GM04504 (cell line): Measurements from ENCODE around the gene NOC4L.
"Not testable (repeated sequence)": the region's sequence is repeated elsewhere in the genome, so short reads cannot be mapped to it uniquely, and the experiment has no call there.

Source experiments
- DNase-seq: peaks from one replicate; pipeline ENCODE4 v3.0.0-alpha.2; 2012; ENCODE audit warnings: low read depth

NOC4L gene

DNA sequence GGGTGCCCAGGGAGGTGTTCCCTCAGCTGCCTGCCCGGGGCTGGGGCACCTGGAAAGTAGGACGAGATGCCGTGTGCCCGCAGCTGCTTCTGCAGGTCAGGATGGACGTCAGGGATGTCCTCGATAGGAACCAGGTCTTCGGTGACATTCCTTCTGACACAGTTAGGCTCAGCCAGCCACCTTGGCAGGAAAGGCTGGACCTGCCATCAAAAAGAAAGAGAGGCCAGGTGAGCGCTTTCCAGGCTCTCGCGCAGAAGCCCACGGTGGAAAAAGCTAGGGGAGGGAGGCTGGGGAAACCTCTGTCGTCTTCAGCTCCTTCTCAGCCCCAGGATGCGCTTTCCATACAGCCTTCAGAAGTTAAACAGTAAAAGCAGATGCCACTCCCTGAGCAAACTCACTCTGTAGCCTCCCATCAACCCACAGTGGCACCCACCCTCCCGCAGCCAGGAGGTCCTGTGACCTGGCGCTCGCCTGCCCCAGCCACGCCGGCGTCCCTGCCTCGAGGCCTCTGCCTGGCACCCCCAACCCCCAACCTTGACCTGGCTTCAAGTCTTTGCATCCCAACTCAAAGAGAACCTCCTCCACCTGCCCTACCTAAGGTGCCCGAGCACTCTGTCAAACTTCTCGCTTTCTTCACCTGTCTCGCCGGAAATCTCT is 1.4 kb upstream of the NOC4L start:
- DNase-seq, result no peak

DNA sequence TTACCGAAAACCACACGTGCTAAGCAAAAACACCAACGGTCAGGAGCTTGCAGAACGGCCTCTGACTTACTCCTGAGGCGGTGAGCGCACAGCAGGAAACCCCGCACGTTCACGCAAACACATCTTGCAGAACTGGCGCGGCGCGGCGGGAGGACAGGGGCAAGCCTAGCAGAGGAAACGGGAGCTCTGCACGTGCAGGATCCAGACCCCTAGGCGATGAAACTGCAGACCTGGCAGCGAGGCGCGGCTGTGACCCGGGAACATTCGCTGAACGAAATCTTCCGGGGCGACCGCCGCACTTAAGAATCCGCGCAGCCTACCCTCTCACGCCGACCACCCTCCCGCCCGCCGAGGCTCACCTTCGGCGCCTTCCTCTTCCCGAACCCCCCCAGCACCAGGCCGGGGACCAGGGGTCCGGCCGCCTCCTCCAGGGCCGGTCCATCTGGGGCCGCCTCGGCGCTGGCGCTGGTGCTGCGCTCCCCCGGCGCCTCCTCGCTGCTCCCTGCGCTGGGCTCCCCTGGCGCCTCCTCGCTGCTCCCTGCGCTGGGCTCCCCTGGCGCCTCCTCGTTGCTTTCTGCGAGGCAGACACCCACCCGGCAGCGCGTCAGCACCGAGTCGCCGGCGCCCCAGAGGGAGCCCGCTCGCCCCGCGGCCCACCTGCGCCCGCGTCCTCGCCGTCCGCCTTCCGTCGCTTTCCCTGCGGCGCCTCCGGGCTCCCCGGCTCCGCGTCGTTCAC is 753 bp upstream of the NOC4L start:
- no peak for DNase-seq

DNA sequence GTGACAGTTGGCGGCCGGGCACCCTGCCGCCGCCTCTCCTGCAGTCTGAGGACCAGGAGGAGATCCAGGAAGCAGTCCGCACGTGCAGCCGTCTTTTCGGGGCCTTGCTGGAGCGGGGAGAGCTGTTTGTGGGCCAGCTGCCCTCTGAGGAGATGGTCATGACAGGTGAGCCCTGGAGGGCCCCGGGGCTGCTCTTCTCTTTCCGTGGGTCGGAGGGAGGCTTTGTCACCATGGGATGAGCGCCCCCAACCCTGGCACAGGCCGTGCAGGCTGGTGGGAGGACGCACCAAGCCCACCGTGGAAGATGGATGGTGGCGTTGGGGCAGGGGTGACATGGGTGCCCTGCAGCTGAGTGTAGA is 532 bp downstream of the NOC4L start:
- DNase-seq, result no peak

DNA sequence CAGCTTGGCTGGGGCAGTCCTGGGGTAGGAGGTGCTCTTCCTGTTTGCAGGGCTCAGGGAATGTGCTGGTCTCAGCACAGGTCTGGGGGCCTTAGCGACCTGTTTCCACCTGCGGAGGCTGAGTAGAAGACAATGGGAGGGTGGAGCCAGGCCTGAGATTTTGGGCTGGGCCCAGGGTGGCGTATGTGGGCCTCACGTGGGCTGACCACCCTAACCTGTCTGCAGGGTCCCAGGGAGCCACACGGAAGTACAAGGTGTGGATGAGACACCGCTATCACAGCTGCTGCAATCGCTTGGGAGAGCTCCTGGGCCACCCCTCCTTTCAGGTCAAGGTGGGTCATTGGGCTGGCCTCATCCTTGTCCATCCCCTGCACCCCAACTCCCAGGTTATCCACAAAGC is 1.1 kb downstream of the NOC4L start:
- no peak for DNase-seq

DNA sequence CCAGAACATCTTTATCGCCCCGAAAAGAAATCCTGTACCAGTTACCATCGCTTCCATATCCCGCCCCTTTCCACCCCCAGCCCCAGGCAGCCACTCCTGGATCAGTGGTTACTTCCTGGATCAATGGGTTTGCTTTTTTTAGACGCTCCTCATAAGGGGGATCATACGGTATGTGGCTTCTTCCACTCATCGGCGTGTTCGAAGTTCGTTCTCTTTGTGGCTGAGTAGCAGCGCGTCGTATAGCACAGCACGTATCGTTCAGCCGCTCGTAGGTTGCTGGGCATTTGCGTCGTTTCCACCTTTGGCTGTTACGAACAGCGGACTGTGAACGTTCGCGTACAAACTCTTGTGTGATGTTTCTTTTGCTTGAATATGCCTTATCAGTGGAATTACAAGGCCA is 1.8 kb downstream of the NOC4L start:
- DNase-seq, result no peak

DNA sequence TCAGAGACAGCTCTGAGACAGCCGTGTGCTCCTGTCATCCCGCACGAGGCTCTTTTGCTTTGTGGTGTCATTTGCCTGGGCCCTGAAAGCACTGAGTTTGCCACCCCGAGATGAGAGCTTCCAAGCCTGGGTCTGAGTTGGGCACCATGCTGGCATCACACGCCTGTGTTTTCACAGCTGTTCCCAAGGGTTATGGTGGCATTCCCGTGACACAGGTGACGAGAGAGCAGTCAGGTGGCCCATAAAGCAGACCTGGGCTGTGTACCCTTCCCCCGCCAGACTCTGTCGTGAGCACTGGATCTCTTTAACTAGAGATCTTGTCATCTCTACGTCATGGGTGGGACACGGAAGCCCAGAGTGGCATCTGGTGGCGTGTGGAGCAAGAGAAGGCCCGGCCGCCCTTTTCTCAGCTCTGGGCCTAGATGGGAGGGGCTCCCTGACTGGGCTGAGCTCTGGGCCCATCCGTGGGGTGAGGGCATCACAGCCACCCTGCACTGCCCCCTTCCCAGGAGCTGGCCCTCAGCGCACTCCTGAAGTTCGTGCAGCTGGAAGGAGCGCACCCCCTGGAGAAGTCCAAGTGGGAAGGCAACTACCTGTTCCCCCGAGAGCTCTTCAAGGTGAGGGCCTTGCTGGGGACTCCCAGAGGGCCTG is 2.6 kb downstream of the NOC4L start:
- no peak for DNase-seq

DNA sequence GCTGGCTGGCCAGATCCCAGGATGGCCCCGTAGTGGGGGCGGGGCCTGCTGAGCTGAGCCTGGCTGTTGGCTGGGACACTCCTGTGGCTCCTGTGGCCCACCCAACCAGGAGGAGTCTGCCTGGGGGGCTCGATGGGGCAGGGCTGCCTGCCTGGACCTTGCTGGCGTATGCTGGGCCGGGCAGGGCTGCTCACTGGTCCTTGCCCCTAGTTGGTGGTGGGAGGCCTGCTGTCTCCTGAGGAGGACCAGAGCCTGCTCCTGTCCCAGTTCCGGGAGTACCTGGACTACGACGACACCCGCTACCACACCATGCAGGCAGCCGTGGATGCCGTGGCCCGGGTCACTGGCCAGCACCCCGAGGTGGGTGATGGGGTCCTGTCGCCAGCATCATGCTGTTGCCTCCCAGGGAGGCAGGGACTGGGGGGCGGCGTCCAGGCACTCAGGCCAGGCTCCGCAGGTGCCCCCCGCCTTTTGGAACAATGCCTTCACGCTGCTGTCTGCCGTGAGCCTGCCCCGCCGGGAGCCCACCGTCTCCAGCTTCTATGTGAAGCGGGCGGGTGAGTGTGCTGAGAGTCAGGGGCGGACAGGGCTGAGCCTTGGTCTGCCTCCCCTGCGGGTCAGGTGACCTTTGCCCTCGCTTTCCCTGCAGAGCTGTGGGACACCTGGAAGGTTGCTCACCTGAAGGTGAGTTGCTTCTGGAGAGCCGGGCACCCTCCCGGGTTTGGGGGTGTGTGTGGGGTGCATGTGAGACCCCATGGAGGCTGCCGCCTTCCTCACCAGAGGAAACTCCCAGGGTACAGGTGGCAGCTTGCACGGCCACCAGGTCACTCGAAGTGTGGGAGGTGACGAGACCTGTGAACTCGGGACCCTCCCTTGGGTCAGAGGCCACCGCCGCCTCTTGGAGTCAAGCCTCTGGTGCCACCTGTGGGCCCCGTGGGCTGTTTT is 3.4 kb downstream of the NOC4L start:
- DNase-seq, result no peak

DNA sequence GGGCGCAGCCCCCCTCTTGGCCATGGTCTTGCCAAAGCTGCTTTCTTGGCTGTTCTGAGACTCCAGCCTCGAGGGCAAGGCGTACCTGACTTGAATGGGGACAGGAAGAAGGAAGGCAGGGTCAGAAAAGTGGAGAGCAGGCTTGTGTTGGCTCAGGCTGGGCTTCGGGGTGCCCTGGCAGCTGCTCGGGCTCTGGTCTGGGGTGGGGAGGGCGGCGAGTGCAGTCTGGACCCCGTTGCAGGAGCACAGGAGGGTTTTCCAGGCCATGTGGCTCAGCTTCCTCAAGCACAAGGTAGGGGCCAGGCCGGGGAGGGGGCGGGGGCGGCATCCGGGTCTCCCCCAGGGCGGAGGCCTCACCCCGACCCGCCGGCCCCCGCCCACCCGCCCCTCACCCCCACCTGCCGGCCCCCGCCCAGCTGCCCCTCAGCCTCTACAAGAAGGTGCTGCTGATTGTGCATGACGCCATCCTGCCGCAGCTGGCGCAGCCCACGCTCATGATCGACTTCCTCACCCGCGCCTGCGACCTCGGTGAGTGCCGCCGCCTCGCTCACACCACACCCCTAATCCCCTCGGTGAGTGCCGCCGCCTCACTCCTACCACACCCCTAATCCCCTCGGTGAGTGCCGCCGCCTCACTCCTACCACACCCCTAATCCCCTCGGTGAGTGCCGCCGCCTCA is 4.2 kb downstream of the NOC4L start:
- DNase-seq, result no peak

DNA sequence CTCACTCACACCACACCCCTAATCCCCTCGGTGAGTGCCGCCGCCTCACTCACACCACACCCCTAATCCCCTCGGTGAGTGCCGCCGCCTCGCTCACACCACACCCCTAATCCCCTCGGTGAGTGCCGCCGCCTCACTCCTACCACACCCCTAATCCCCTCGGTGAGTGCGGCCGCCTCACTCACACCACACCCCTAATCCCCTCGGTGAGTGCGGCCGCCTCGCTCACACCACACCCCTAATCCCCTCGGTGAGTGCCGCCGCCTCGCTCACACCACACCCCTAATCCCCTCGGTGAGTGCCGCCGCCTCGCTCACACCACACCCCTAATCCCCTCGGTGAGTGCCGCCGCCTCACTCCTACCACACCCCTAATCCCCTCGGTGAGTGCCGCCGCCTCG is 5.3 kb downstream of the NOC4L start:
- not testable (repeated sequence) for DNase-seq

DNA sequence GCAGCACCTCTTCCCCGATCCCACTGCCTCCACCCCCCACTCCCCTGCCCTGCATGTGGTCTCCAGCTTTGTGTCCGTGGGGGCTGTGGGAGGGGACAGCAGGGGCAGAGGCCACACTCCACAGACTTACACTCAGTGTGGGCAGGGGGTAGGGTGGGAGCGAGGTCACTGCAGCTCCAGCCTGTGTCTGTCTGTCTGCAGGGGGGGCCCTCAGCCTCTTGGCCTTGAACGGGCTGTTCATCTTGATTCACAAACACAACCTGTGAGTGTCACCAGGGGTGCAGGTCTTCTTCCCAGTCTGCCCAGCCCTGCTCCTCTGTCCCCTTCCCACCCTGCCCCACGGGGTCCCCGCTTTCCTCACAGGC is 6.5 kb downstream of the NOC4L start:
- no peak for DNase-seq

DNA sequence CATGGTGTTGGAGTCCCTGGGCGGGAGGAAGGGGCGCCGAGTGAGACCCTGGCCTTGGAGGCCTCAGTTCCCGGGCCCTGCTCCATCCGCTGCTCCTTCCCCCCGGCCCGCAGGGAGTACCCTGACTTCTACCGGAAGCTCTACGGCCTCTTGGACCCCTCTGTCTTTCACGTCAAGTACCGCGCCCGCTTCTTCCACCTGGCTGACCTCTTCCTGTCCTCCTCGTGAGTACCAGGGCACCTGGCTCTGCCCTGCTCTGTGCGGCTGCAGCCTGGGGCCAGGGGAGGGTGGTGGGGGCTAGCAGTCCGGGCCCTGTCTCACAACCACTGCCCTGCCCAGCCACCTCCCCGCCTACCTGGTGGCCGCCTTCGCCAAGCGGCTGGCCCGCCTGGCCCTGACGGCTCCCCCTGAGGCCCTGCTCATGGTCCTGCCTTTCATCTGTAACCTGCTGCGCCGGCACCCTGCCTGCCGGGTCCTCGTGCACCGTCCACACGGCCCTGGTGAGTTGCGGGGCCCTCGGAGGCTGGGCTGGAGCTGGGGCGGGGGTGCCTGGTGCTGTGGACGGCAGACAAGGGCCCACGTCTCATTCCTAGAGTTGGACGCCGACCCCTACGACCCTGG is 7.0 kb downstream of the NOC4L start:
- no peak for DNase-seq

DNA sequence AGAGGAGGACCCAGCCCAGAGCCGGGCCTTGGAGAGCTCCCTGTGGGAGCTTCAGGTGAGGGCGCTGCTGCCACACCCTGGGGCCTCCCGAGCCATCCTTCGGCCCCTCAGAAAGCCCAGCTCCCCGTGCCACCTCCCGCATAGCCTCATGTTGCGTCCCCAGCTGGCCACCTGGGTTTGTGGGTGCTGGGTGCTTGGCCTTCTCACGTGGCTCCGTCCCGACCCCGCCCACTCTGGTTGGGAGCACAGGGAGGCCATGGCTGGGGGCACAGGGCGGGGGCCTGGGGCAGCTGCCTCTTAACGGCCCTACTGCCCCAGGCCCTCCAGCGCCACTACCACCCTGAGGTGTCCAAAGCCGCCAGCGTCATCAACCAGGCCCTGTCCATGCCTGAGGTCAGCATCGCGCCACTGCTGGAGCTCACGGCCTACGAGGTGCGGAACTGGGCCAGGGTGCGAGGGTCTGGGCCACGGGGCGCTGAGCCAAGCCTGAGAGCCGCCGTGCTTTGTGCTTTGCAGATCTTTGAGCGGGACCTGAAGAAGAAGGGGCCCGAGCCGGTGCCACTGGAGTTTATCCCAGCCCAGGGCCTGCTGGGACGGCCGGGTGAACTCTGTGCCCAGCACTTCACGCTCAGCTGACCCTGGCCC is 7.6 kb downstream of the NOC4L start:
- no peak for DNase-seq

DNA sequence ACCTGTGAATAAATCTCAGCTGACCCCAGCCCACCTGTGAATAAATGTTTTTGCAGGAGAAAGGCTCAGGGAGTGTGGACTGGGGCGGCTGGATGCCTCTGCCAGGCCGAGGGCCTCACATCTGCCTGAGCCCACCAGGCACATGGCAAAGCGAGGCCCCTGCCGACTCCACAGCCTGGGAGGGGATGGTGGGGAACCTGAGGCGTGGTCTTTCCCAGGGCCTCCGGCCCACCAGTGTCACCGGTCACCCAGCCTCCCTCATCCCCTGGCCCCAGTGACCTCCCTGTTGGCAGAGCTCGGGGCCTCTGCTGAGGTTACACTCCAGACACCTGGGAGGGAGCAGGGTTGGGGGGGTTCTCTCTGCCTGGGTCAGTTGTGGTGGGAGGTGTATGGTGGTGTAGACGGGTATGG is 8.2 kb downstream of the NOC4L start:
- no peak for DNase-seq

DNA sequence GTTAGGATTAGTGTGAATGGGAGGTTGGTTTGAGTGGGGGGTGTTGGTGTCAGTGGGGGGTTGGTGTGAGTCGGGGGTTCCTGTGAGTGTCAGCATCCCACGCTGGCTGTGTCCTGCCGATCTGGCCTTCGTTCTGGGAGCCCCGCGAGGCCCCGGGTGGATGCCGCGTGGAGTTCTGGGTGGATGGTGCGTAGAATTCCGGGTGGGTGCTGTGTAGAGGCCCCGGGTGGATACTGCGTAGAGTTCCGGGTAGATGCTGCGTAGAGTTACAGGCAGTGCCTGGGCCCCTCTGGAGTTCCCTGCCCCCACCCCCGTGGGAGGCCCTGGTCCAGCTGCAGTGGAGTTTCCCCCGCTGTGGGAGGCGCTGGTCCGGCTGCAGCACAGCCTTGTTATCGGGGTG is 8.7 kb downstream of the NOC4L start:
- no peak for DNase-seq

DNA sequence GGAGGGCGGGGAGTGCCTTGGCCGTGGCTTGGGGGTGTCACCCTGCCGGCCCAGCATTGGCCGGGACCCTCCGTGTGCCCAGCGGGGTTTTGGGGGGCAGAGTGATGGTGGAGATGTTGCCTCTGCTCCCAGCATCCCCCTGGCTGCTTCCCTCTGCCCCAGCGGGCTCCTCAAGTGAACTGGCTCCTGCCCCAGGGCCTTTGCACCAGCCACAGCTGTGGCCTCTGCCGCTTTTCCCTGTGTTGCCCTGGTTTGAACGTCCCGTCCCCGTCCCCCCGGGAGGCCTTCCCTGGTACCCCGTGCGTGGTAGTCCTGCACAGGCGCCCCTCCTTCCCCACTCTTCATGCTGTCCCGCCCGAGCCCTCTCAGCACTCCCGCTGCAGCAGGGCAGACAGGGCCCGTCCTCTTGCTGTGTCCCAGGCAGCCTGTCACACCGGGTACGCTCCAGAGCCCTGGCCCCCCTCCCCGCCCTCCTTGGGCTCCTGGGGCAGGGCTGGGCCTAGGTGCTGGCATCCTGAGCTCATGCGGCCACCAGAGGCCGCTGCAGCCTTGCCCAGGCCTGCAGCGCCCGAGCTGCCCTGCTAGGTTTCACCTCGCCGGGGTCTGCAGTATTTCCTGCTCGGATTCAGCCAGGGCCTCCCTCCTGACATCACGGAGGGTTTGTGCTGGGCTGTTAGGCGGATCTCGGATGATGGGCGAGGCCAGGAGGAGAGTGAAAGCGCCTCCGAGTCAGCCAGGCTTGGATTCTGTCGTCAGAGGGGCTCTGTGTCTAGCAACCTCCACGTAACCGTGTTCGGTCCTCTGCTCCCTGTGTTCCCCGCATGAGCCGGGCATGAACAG is 9.5 kb downstream of the NOC4L start:
- no peak for DNase-seq

DNA sequence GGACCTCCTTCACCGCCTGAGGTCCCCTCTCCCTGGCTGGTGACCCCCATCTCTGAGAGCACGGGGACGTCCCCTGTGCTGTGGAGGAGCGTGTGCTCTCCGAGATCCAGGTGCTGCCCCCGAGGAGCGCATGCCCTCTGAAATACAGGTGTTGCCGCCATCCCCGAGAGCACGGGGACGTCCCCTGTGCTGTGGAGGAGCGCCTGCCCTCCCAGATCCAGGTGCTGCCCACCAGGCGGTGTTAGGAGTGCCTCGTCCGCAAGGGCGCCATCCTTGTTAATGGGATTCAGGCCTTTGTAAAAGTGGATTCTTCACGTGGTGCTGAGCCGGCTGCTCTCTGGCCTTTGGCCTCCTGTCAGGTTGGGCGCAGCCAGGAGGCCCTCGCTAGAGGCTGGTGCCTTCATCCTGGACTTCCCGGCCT is 10.1 kb downstream of the NOC4L start:
- no peak for DNase-seq

DNA sequence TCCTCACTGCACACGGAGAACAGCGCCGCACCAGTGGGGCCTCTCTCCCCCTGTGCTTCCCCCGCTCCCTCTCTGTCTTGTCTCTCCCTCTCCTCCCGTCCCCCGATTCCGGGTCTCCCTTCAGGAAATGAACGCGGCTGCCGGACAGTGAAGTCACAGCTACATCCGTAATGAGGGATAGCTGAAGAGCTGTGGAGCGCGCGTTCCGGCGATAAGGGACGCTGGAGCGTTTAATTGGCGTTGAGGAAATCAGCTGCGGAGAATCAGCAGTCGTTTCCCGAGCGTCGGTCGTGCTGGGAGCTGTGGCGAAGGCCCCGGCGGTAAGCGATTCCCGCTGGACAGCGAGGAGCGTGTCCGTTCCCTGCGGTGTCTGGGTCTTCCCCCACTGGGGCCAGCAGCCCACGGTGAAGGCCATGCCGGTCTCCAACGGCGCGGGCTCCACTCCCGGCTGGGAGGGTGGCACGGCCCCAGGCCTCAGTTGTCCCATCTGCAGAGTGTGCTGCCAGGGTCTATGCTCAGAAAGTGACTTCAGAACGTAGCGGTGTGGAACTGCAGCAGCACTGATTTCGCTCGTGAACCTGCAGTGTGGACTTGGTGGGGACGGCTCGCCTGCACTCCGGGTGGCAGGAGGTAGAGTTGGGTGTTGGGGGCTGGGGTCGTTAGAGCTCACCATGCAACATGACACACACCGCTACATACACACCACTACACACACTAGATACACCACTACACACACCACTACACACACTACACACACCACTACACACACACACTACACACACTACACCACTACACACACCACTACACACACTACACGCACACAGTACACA is 10.9 kb downstream of the NOC4L start:
- no peak for DNase-seq

DNA sequence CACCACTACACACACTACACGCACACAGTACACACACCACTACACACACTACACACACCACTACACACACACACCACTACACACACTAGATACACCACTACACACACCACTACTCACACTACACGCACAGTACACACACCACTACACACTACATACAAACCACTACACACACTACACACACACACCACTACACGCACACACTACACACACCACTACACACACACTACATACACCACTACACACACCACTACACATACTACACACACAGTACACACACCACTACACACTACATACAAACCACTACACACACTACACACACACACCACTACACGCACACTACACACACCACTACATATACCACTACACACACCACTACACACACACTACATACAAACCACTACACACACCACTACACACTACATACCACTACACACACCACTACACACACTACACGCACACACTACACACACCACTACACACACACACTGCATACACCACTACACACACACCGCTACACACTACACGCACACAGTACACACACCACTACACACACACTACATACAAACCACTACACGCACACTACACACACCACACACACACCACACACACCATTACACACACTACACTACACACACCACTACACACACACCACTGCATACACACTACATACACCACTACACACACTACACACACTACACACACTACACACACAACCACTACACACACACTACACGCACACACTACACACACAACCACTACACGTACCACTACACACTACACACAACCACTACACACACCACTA is 11.7 kb downstream of the NOC4L start:
- no peak for DNase-seq
